OCI-LY1 (cell line): ENCODE data around the gene PRPF18.

ENCODE experiments used
- EZH2 ChIP-seq: fragments of 200-600 bp; sonication (generic), shearing (Covaris generic); IDR thresholded peaks from 2 replicates; pipeline ENCODE4 v1.8.0; 2017; ENCODE audit warnings: borderline replicate concordance, mixed run types, mild to moderate bottlenecking, antibody characterized with exemption, low read length, moderate library complexity, mixed read lengths
- TF ChIP-seq, protein P1 (sequence below): fragments of 200-600 bp; sonication (generic), shearing (Covaris generic); IDR thresholded peaks from 2 replicates; pipeline ENCODE4 v1.5.1; 2017; ENCODE audit warnings: mild to moderate bottlenecking, antibody characterized with exemption, low read length, moderate library complexity, mixed read lengths

DNA sequence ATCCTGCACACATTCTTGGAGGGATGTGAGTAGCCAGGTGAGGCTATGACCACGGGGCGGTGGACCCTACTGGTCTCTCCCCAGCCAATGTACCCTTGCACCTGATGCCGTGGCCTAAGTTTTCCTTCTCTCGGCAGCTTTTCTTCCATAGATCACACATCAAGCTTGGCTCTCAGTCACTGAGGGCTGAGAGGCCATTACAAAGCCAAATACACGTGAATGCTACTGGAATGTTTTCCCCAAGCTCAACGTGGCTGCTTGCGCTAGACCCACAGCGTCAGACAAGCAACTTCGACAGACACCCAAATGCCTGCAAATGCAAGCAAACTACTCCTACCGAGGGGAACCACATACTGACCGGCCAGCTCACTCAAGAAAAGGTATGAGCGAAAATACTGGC, 83.1 kb downstream of the PRPF18 start:
- TF ChIP-seq, protein P1, sequence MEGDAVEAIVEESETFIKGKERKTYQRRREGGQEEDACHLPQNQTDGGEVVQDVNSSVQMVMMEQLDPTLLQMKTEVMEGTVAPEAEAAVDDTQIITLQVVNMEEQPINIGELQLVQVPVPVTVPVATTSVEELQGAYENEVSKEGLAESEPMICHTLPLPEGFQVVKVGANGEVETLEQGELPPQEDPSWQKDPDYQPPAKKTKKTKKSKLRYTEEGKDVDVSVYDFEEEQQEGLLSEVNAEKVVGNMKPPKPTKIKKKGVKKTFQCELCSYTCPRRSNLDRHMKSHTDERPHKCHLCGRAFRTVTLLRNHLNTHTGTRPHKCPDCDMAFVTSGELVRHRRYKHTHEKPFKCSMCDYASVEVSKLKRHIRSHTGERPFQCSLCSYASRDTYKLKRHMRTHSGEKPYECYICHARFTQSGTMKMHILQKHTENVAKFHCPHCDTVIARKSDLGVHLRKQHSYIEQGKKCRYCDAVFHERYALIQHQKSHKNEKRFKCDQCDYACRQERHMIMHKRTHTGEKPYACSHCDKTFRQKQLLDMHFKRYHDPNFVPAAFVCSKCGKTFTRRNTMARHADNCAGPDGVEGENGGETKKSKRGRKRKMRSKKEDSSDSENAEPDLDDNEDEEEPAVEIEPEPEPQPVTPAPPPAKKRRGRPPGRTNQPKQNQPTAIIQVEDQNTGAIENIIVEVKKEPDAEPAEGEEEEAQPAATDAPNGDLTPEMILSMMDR = no peak
- no peak for TF ChIP-seq EZH2
